HCEC 1CT (cell line): ENCODE results near the gene GRID2.
A peak's percentile ranks its signal among the peaks of the same experiment; 100 is the strongest.

Source experiments
- DNase-seq: peaks from one replicate; pipeline ENCODE4 v3.0.0-alpha.2; 2017

The GRID2 gene

GRCh38 chr4:92776080-92776479 is 472.3 kb downstream of the GRID2 start:
- no peak for DNase-seq

GRCh38 chr4:92789741-92790140 is 486.0 kb downstream of the GRID2 start:
- no peak for DNase-seq

- DNase-seq, result no peak
Measured at GRCh38 chr4:92791871-92792440, 488.2 kb downstream of the GRID2 start.

GRCh38 chr4:92809381-92809780 is 505.6 kb downstream of the GRID2 start:
- DNase-seq, result no peak

GRCh38 chr4:92812652-92813051 is 508.9 kb downstream of the GRID2 start:
- no peak for DNase-seq

- no peak for DNase-seq
Measured at GRCh38 chr4:92814677-92815076, 510.9 kb downstream of the GRID2 start.

- DNase-seq, result no peak
Measured at GRCh38 chr4:92825256-92825655, 521.5 kb downstream of the GRID2 start.

GRCh38 chr4:92825791-92826190 is 522.0 kb downstream of the GRID2 start:
- DNase-seq, result no peak

GRCh38 chr4:92830771-92831170 is 527.0 kb downstream of the GRID2 start:
- DNase-seq, result no peak

- DNase-seq, result no peak
Measured at GRCh38 chr4:92840880-92841279, 537.1 kb downstream of the GRID2 start.

- DNase-seq, result no peak
Measured at GRCh38 chr4:92843784-92844183, 540.0 kb downstream of the GRID2 start.

- DNase-seq, result no peak
Measured at GRCh38 chr4:92847026-92847425, 543.3 kb downstream of the GRID2 start.

- no peak for DNase-seq
Measured at GRCh38 chr4:92862509-92862908, 558.7 kb downstream of the GRID2 start.

- no peak for DNase-seq
Measured at GRCh38 chr4:92864096-92864495, 560.3 kb downstream of the GRID2 start.

- DNase-seq, result no peak
Measured at GRCh38 chr4:92872604-92873003, 568.8 kb downstream of the GRID2 start.

GRCh38 chr4:92885632-92886031 is 581.9 kb downstream of the GRID2 start:
- no peak for DNase-seq

- no peak for DNase-seq
Measured at GRCh38 chr4:92952426-92952825, 648.7 kb downstream of the GRID2 start.

- no peak for DNase-seq
Measured at GRCh38 chr4:92952897-92953296, 649.1 kb downstream of the GRID2 start.

GRCh38 chr4:92953462-92953861 is 649.7 kb downstream of the GRID2 start:
- no peak for DNase-seq

GRCh38 chr4:92961881-92962280 is 658.1 kb downstream of the GRID2 start:
- no peak for DNase-seq

- no peak for DNase-seq
Measured at GRCh38 chr4:92962831-92963230, 659.1 kb downstream of the GRID2 start.

GRCh38 chr4:92968556-92968955 is 664.8 kb downstream of the GRID2 start:
- DNase-seq, result no peak

- DNase-seq, result no peak
Measured at GRCh38 chr4:92968996-92969395, 665.2 kb downstream of the GRID2 start.

- peak; percentile 83 for DNase-seq
Measured at GRCh38 chr4:92969650-92970379, 666.0 kb downstream of the GRID2 start.

- peak; percentile 26 for DNase-seq
Measured at GRCh38 chr4:92970996-92971395, 667.2 kb downstream of the GRID2 start.
